GM12878 (cell line): Measurements from ENCODE around the gene ZMAT3. TPM values are rescaled to one million over a fixed set of nuclear protein-coding genes. Genes with fewer than 3 reads are reported as not detected.
A peak's percentile ranks its signal among the peaks of the same experiment; 100 is the strongest.

Source experiments
- ATAC-seq: fragments of 200-7000 bp; cut with Tn5 transposase; 3 replicates; pipeline ENCODE4 v1.9.1; 2020; ENCODE audit warnings: mild to moderate bottlenecking, moderate library complexity
- BruUV-seq: library from RNA; stranded (reverse); fragments of 400-500 nt; replicated peaks from 2 replicates; lab custom pipeline; 2021; lab: Mats Ljungman, UMichigan
- CTCF ChIA-PET: fragments of 300-600 bp; sonication (Branson Sonifier 250); formaldehyde crosslinking; extraction: SDS; loops from one replicate; lab custom pipeline; 2021; ENCODE audit warnings: inconsistent platforms; lab: Yijun Ruan, JAX
- POLR2A ChIA-PET: fragments of 350-600 bp; formaldehyde crosslinking; extraction: SDS; loops from one replicate; lab custom pipeline; 2021; ENCODE audit warnings: inconsistent platforms; lab: Charles Lee
- RAD21 ChIA-PET: fragments of 300-600 bp; sonication (Branson Sonifier 250); formaldehyde crosslinking; loops from one replicate; lab custom pipeline; 2023; ENCODE audit warnings: antibody characterized with exemption; ENCODE audit not compliant: unreplicated experiment; lab: Charles Lee
- SMC1A ChIA-PET: fragments of 300-600 bp; sonication (Branson Sonifier 250); formaldehyde crosslinking; loops from one replicate; lab custom pipeline; 2023; ENCODE audit not compliant: unreplicated experiment, uncharacterized antibody; lab: Charles Lee
- DNase-seq: peaks from one replicate; pipeline ENCODE4 v3.0.0-alpha.2; 2011; ENCODE audit warnings: low read depth, low spot score
- FAIRE-seq: peaks from 3 replicates; lab custom pipeline; 2011; peaks lifted over from hg19 to GRCh38; lab: Jason Lieb, UNC
- H2AFZ ChIP-seq: 2 replicates; pipeline ENCODE4 v1.6.0; 2011; ENCODE audit warnings: low read depth, low read length, control low read depth; ENCODE audit not compliant: control insufficient read depth
- H3K27ac ChIP-seq: 2 replicates; pipeline ENCODE4 v1.5.1; 2011; ENCODE audit warnings: control low read depth; ENCODE audit not compliant: control insufficient read depth, insufficient read depth
- H3K27me3 ChIP-seq, 2 experiments: replicated peaks in 1 of 2; 2 replicates each; pipeline versions ENCODE4 v1.6.0 to v1.6.1; 2011; ENCODE audit warnings: low read length in 1 of 2; ENCODE audit not compliant: control insufficient read depth in 2 of 2, insufficient read depth in 2 of 2
- H3K36me3 ChIP-seq, 2 experiments: 2 replicates each; pipeline ENCODE4 v1.5.1; 2011; ENCODE audit warnings: low read length in 1 of 2; ENCODE audit not compliant: control insufficient read depth in 2 of 2, insufficient read depth in 2 of 2
- H3K4me1 ChIP-seq: 2 replicates; pipeline ENCODE4 v1.6.1; 2011; ENCODE audit warnings: mild to moderate bottlenecking, low read length, moderate library complexity, mixed read lengths; ENCODE audit not compliant: control insufficient read depth, insufficient read depth
- H3K4me2 ChIP-seq: 2 replicates; pipeline ENCODE4 v1.6.0; 2011; ENCODE audit warnings: control low read depth; ENCODE audit not compliant: control insufficient read depth, insufficient read depth
- H3K4me3 ChIP-seq: fragments of 200-600 bp; sonication (generic); 2 replicates; pipeline ENCODE4 v1.5.1; 2016
- H3K79me2 ChIP-seq: 2 replicates; pipeline ENCODE4 v1.6.0; 2011; ENCODE audit warnings: low read length; ENCODE audit not compliant: control insufficient read depth, insufficient read depth
- H3K9ac ChIP-seq: 2 replicates; pipeline ENCODE4 v1.8.0; 2011; ENCODE audit warnings: low read length, control low read depth, mixed read lengths; ENCODE audit not compliant: control insufficient read depth, insufficient read depth
- H3K9me3 ChIP-seq: replicated peaks from 3 replicates; pipeline ENCODE4 v1.5.1; 2011; ENCODE audit warnings: mild to moderate bottlenecking, low read length; ENCODE audit not compliant: control insufficient read depth, insufficient read depth
- H4K20me1 ChIP-seq: 2 replicates; pipeline ENCODE4 v1.6.0; 2011; ENCODE audit not compliant: control insufficient read depth, insufficient read depth
- BHLHE40 ChIP-seq, 2 experiments: fragments of 450-650 bp in 1 of 2; IDR thresholded peaks; 2 replicates each; pipeline ENCODE4 v1.6.1; 2011 to 2017; ENCODE audit warnings: low read depth in 2 of 2, borderline replicate concordance in 1 of 2, improper control_type of control experiment in 1 of 2, low read length in 1 of 2, mild to moderate bottlenecking in 1 of 2
- BRCA1 ChIP-seq: IDR thresholded peaks from 2 replicates; pipeline ENCODE4 v1.6.1; 2011; ENCODE audit warnings: low read depth, low read length, improper control_type of control experiment
- MEF2A ChIP-seq: IDR thresholded peaks from 2 replicates; pipeline ENCODE4 v1.6.1; 2011; ENCODE audit warnings: low read depth, mild to moderate bottlenecking, low read length, moderate library complexity; ENCODE audit not compliant: insufficient read depth
- RCOR1 ChIP-seq: conservative IDR thresholded peaks from 2 replicates; pipeline ENCODE4 v1.6.1; 2012; ENCODE audit warnings: low read depth, low read length, improper control_type of control experiment
- RUNX3 ChIP-seq: IDR thresholded peaks from 2 replicates; pipeline ENCODE4 v1.6.1; 2012; ENCODE audit warnings: low read length, inconsistent platforms
- SRF ChIP-seq, 2 experiments: IDR thresholded peaks; 2 replicates each; pipeline ENCODE4 v1.6.1; 2011; ENCODE audit warnings: low read depth in 2 of 2, low read length in 2 of 2, mild to moderate bottlenecking in 1 of 2, moderate library complexity in 1 of 2
- TCF7 ChIP-seq: IDR thresholded peaks from 2 replicates; pipeline ENCODE4 v1.6.1; 2014; ENCODE audit warnings: antibody characterized with exemption, borderline replicate concordance
- WGBS: methylation state at CpG from one replicate; pipeline ENCODE4 v1.1.6; 2016; ENCODE audit warnings: low lambda C conversion rate; ENCODE audit not compliant: insufficient replicate concordance, insufficient coverage; ENCODE audit errors: missing lambda C conversion rate; 5-methylcytosine and 5-hydroxymethylcytosine counted together
- in situ Hi-C: fragments of 300-500 bp; cut with MboI; formaldehyde crosslinking; loops from 9 replicates; pipeline ENCODE4 v1.14.3; 2018; ENCODE audit warnings: mixed read lengths
- intact Hi-C: fragments of 100-400 bp; cut with micrococcal nuclease; formaldehyde crosslinking; loops from one replicate; pipeline ENCODE4 v1.14.2; 2022; ENCODE audit not compliant: unreplicated experiment
- polyA plus RNA-seq, 11 experiments: library from polyadenylated mRNA; depleted of rRNA in 4 of 11; unstranded in 6 of 11; stranded (reverse) in 5 of 11; fragments of >200 nt; fragmentation: Nextera tagmentation in 4 of 11; fragmentation: Illumina TruSeq in 1 of 11; extraction: Ambion mirVana in 4 of 11; extraction: Trizol in 1 of 11; gene quantifications; 1 replicate in 1 of 11; 2 replicates in 10 of 11; pipeline versions ENCODE4 v1.2.1 to v1.2.3, GENCODE V29; 2011 to 2016; ENCODE audit warnings: inconsistent platforms in 2 of 11, missing spikeins in 2 of 11, low read depth in 1 of 11
- total RNA-seq, 4 experiments: library from RNA; depleted of rRNA in 3 of 4; stranded (reverse); fragments of >200 nt in 3 of 4; fragmentation: Illumina TruSeq in 1 of 4; extraction: Trizol in 1 of 4; gene quantifications; 2 replicates each; pipeline versions ENCODE4 v1.2.1 to v1.2.3, GENCODE V29; 2013 to 2021
- TF ChIP-seq, protein P1 (sequence below): fragments of 450-650 bp; IDR thresholded peaks from 2 replicates; pipeline ENCODE4 v1.6.1; 2017; ENCODE audit warnings: borderline replicate concordance

ZMAT3 gene
- total and polyA plus RNA-seq, 10 of the 15 experiments (the other 5 are each of a cell fraction or from before 2014, with no cell fraction given), result 6.2 to 55.9 (median 25.8) TPM

- Histone ChIP-seq H3K9me3 (no peaks in the 10 kb centered on the region), H3K4me3 (no peak overlapping the region), H3K4me2 (0 out of 2 replicates have a peak overlapping the region, but pooled peaks have one; percentile 7), H3K36me3 (peaks cover 2 to 8% of the 10 kb centered on the region in 2 experiments; a peak in 3 of 4 replicates), H3K27me3 (no peaks in the 10 kb centered on the region), H4K20me1 (no peaks in the 10 kb centered on the region), H2AFZ (no peak overlapping the region), H3K4me1 (peaks cover 44% of the 10 kb centered on the region), H3K27ac (no peak overlapping the region), H3K79me2 (peaks cover 1% of the 10 kb centered on the region), H3K9ac (no peak overlapping the region)
- FAIRE-seq, result no peak
- TF ChIP-seq, protein P1, sequence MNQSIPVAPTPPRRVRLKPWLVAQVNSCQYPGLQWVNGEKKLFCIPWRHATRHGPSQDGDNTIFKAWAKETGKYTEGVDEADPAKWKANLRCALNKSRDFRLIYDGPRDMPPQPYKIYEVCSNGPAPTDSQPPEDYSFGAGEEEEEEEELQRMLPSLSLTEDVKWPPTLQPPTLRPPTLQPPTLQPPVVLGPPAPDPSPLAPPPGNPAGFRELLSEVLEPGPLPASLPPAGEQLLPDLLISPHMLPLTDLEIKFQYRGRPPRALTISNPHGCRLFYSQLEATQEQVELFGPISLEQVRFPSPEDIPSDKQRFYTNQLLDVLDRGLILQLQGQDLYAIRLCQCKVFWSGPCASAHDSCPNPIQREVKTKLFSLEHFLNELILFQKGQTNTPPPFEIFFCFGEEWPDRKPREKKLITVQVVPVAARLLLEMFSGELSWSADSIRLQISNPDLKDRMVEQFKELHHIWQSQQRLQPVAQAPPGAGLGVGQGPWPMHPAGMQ, result no peak
- TF ChIP-seq BHLHE40 (IDR thresholded peaks at IDR 0.05; ENCODE audit: borderline replicate concordance in 1 of 2, low read depth in 2 of 2, low read length in 1 of 2), result no peak
- peak; percentile 67 for TF ChIP-seq RUNX3
- no peak for TF ChIP-seq BRCA1
- TF ChIP-seq RCOR1, result no peak
- no peak for TF ChIP-seq SRF (IDR thresholded peaks at IDR 0.05; ENCODE audit: low read depth in 2 of 2, low read length in 2 of 2)
- no peak for TF ChIP-seq MEF2A
- TF ChIP-seq TCF7, result peak; percentile 83
- DNase-seq, result no peak
- SMC1A ChIA-PET, result interaction anchor here (0.8 to 4.2 kb wide), 11 partner anchors 20 to 300 kb away, joined by 3 to 105 read pairs (median 4); partner anchors contain the start of gene ZMAT3
- CTCF ChIA-PET, result interaction anchor here (0.8 to 4.3 kb wide), 7 partner anchors 26 to 300 kb away, joined by 3 to 102 read pairs (median 11); partner anchors contain the start of gene ZMAT3
- intact Hi-C loops (no loop called here), in situ Hi-C loops (no loop called here)
- RAD21 ChIA-PET, result interaction anchor here (0.8 to 4.3 kb wide), 6 partner anchors 13 to 300 kb away, joined by 3 to 96 read pairs (median 20); partner anchors contain the start of gene ZMAT3
- POLR2A ChIA-PET, result interaction anchor here (1.6 to 4.2 kb wide), 3 partner anchors 25 to 301 kb away, joined by 4 to 58 read pairs (median 34); partner anchors contain the start of gene ZMAT3
- BruUV-seq, result TSS peak; percentile 22
- no peak for ATAC-seq
- WGBS, result 47% methylated on average over 4 of the region's 4 CpGs
Measured at GRCh38 chr3:179021119-179021903, 50.3 kb downstream of the ZMAT3 start.
